Karpas-422 (cell line): ENCODE data around the gene DHX40. TPM values are rescaled to one million over a fixed set of nuclear protein-coding genes. Genes with fewer than 3 reads are reported as not detected.
A peak's percentile ranks its signal among the peaks of the same experiment; 100 is the strongest.
"Not testable (repeated sequence)": the region's sequence is repeated elsewhere in the genome, so short reads cannot be mapped to it uniquely, and the experiment has no call there.

Experiments
- DNase-seq: peaks from one replicate; pipeline ENCODE4 v3.0.0-alpha.2; 2015
- H2AFZ ChIP-seq: fragments of 200-600 bp; sonication (generic); 2 replicates; pipeline ENCODE4 v1.6.1; 2014; ENCODE audit warnings: antibody characterized with exemption, low read length, mixed read lengths
- H3K27ac ChIP-seq: fragments of 200-600 bp; sonication (generic); 2 replicates; pipeline ENCODE4 v1.5.1; 2014; ENCODE audit warnings: mild to moderate bottlenecking, low read length, moderate library complexity
- H3K27me3 ChIP-seq: fragments of 200-600 bp; sonication (generic); 2 replicates; pipeline ENCODE4 v1.6.1; 2014; ENCODE audit warnings: low read length, mixed read lengths
- H3K36me3 ChIP-seq: fragments of 200-600 bp; sonication (generic); 2 replicates; pipeline ENCODE4 v1.6.1; 2014; ENCODE audit warnings: low read length, mixed read lengths; ENCODE audit not compliant: insufficient read depth
- H3K4me1 ChIP-seq: fragments of 200-600 bp; sonication (generic); 2 replicates; pipeline ENCODE4 v1.6.1; 2014; ENCODE audit warnings: mild to moderate bottlenecking, low read length, mixed read lengths
- H3K4me2 ChIP-seq: fragments of 200-600 bp; sonication (generic); 2 replicates; pipeline ENCODE4 v1.6.1; 2014; ENCODE audit warnings: low read length, low read depth, mild to moderate bottlenecking; ENCODE audit not compliant: poor library complexity, severe bottlenecking
- H3K4me3 ChIP-seq: fragments of 200-600 bp; sonication (generic); 2 replicates; pipeline ENCODE4 v1.5.1; 2014; ENCODE audit warnings: mild to moderate bottlenecking, antibody characterized with exemption, low read length, mixed read lengths
- H3K79me2 ChIP-seq: fragments of 200-600 bp; sonication (generic); 2 replicates; pipeline ENCODE4 v1.6.1; 2014; ENCODE audit warnings: mild to moderate bottlenecking, low read length, mixed read lengths
- H3K9ac ChIP-seq: fragments of 200-600 bp; sonication (generic); 2 replicates; pipeline ENCODE4 v1.6.0; 2014; ENCODE audit warnings: low read length
- H3K9me2 ChIP-seq: fragments of 200-600 bp; sonication (generic), shearing (Covaris generic); replicated peaks from 2 replicates; pipeline ENCODE4 v1.6.0; 2014; ENCODE audit warnings: mild to moderate bottlenecking, low read length, moderate library complexity; ENCODE audit not compliant: insufficient read depth
- H3K9me3 ChIP-seq: fragments of 300-700, 200-600 bp; sonication (generic); 2 replicates; pipeline ENCODE4 v1.6.1; 2014; ENCODE audit warnings: low read length, mixed read lengths
- H4K20me1 ChIP-seq: fragments of 200-600 bp; sonication (generic); 2 replicates; pipeline ENCODE4 v1.6.1; 2014; ENCODE audit warnings: mild to moderate bottlenecking, antibody characterized with exemption, low read length, low read depth; ENCODE audit not compliant: insufficient read depth
- total RNA-seq: library from RNA; depleted of rRNA; stranded (reverse); fragments of >200 nt; shearing (Covaris generic); gene quantifications from 2 replicates; pipeline ENCODE4 v1.2.3, GENCODE V29; 2014; ENCODE audit warnings: low replicate concordance; rRNA removed

The DHX40 gene
- 51.8 and 58.7 TPM in 2 replicates for total RNA-seq

GRCh38 chr17:59565171-59565958 lies at the start of gene DHX40:
Gene DHX40, plus strand, starts transcription at chr17:59565610. Its CDS starts 62 bp downstream, at chr17:59565672.
- Histone ChIP-seq H3K4me1 (peaks cover 16% of the 10 kb centered on the region), H3K79me2 (peaks cover 28% of the 10 kb centered on the region), H3K4me2 (peak within 1 kb of the TSS; percentile 99), H3K9me3 (no peaks in the 10 kb centered on the region), H3K4me3 (peak within 1 kb of the TSS; percentile 95), H3K36me3 (peaks cover 4% of the 10 kb centered on the region; the same call in 1 of the 2 replicates), H3K9ac (peak within 1 kb of the TSS; percentile 89), H3K27ac (peak within 1 kb of the TSS; percentile 38; the same call in 1 of the 2 replicates), H2AFZ (peak within 1 kb of the TSS; percentile 91), H4K20me1 (no peaks in the 10 kb centered on the region), H3K27me3 (no peaks in the 10 kb centered on the region), H3K9me2 (no peaks in the 10 kb centered on the region)
- DNase-seq: peak; percentile 98

GRCh38 chr17:59516451-59516850 lies 49.0 kb upstream of the DHX40 start:
- no peaks in the 10 kb centered on the region for H4K20me1 ChIP-seq
- H3K36me3 ChIP-seq: no peaks in the 10 kb centered on the region
- H3K4me2 ChIP-seq: no peak overlapping the region
- no peak overlapping the region for H2AFZ ChIP-seq
- no peak overlapping the region for H3K4me3 ChIP-seq
- peaks cover 7% of the 10 kb centered on the region for H3K4me1 ChIP-seq
- DNase-seq: no peak
- H3K79me2 ChIP-seq: no peaks in the 10 kb centered on the region
- no peak overlapping the region for H3K9ac ChIP-seq
- no peaks in the 10 kb centered on the region for H3K27me3 ChIP-seq
- no peaks in the 10 kb centered on the region for H3K9me3 ChIP-seq
- no peaks in the 10 kb centered on the region for H3K9me2 ChIP-seq
- no peak overlapping the region for H3K27ac ChIP-seq

GRCh38 chr17:59519132-59519531 lies 46.3 kb upstream of the DHX40 start:
- Histone ChIP-seq H3K79me2 (no peaks in the 10 kb centered on the region), H3K9me2 (no peaks in the 10 kb centered on the region), H3K36me3 (no peaks in the 10 kb centered on the region), H3K9ac (no peak overlapping the region), H3K9me3 (no peaks in the 10 kb centered on the region), H3K27ac (no peak overlapping the region), H4K20me1 (no peaks in the 10 kb centered on the region), H3K27me3 (no peaks in the 10 kb centered on the region), H3K4me3 (no peak overlapping the region), H3K4me1 (peaks cover 3% of the 10 kb centered on the region; the same call in 1 of the 2 replicates), H3K4me2 (no peak overlapping the region), H2AFZ (no peak overlapping the region)
- DNase-seq: no peak

GRCh38 chr17:59520251-59520650 lies 45.2 kb upstream of the DHX40 start:
- no peaks in the 10 kb centered on the region for H3K9me3 ChIP-seq
- no peak overlapping the region for H3K4me3 ChIP-seq
- no peak overlapping the region for H3K4me2 ChIP-seq
- H2AFZ ChIP-seq: no peak overlapping the region
- H3K9me2 ChIP-seq: no peaks in the 10 kb centered on the region
- no peaks in the 10 kb centered on the region for H3K27me3 ChIP-seq
- H4K20me1 ChIP-seq: no peaks in the 10 kb centered on the region
- H3K9ac ChIP-seq: no peak overlapping the region
- H3K36me3 ChIP-seq: no peaks in the 10 kb centered on the region
- H3K4me1 ChIP-seq: peaks cover 3% of the 10 kb centered on the region; the same call in 1 of the 2 replicates
- H3K27ac ChIP-seq: no peak overlapping the region
- no peak for DNase-seq
- H3K79me2 ChIP-seq: no peaks in the 10 kb centered on the region

GRCh38 chr17:59521465-59522126 lies 43.8 kb upstream of the DHX40 start:
- Histone ChIP-seq H3K27ac (no peak overlapping the region), H2AFZ (peak overlapping the region; percentile 19; the same call in 1 of the 2 replicates), H3K4me3 (no peak overlapping the region), H3K36me3 (no peaks in the 10 kb centered on the region), H3K79me2 (no peaks in the 10 kb centered on the region), H4K20me1 (no peaks in the 10 kb centered on the region), H3K4me2 (peak overlapping the region; percentile 31), H3K9ac (no peak overlapping the region), H3K27me3 (no peaks in the 10 kb centered on the region), H3K9me2 (no peaks in the 10 kb centered on the region), H3K9me3 (no peaks in the 10 kb centered on the region), H3K4me1 (peaks cover 3% of the 10 kb centered on the region; the same call in 1 of the 2 replicates)
- peak; percentile 81 for DNase-seq

GRCh38 chr17:59524930-59525329 lies 40.5 kb upstream of the DHX40 start:
- not testable (repeated sequence) for H3K36me3 ChIP-seq, H3K27me3 ChIP-seq, H3K27ac ChIP-seq, H2AFZ ChIP-seq, H3K9ac ChIP-seq, DNase-seq, H4K20me1 ChIP-seq, H3K9me3 ChIP-seq, H3K4me1 ChIP-seq, H3K9me2 ChIP-seq, H3K4me3 ChIP-seq, H3K4me2 ChIP-seq, H3K79me2 ChIP-seq

- no peaks in the 10 kb centered on the region for H3K27me3 ChIP-seq
- DNase-seq: no peak
- H3K4me1 ChIP-seq: peaks cover 3% of the 10 kb centered on the region; the same call in 1 of the 2 replicates
- H3K4me2 ChIP-seq: no peak overlapping the region
- no peak overlapping the region for H3K9ac ChIP-seq
- no peak overlapping the region for H3K4me3 ChIP-seq
- no peaks in the 10 kb centered on the region for H4K20me1 ChIP-seq
- no peaks in the 10 kb centered on the region for H3K79me2 ChIP-seq
- H3K36me3 ChIP-seq: no peaks in the 10 kb centered on the region
- no peak overlapping the region for H2AFZ ChIP-seq
- H3K9me2 ChIP-seq: no peaks in the 10 kb centered on the region
- no peak overlapping the region for H3K27ac ChIP-seq
- no peaks in the 10 kb centered on the region for H3K9me3 ChIP-seq
Measured at GRCh38 chr17:59525668-59526067, 39.7 kb upstream of the DHX40 start.

GRCh38 chr17:59526451-59526850 lies 39.0 kb upstream of the DHX40 start:
- Histone ChIP-seq H4K20me1 (no peaks in the 10 kb centered on the region), H3K4me3 (no peak overlapping the region), H3K79me2 (no peaks in the 10 kb centered on the region), H3K9me2 (no peaks in the 10 kb centered on the region), H3K9me3 (no peaks in the 10 kb centered on the region), H3K4me1 (no peaks in the 10 kb centered on the region), H3K36me3 (no peaks in the 10 kb centered on the region), H3K9ac (no peak overlapping the region), H2AFZ (no peak overlapping the region), H3K27me3 (no peaks in the 10 kb centered on the region), H3K27ac (no peak overlapping the region), H3K4me2 (no peak overlapping the region)
- no peak for DNase-seq
